A673 (cell line): ENCODE results near the gene CCDC149.

Experiments used
- CTCF ChIP-seq: fragments of 300-800, 200-600 bp; sonication (generic); conservative IDR thresholded peaks from 2 replicates; pipeline ENCODE4 v1.5.1; 2017; ENCODE audit warnings: low read depth, mild to moderate bottlenecking, antibody characterized with exemption, low read length, moderate library complexity, mixed read lengths
- EZH2 ChIP-seq: fragments of 200-600 bp; sonication (generic); IDR thresholded peaks from 2 replicates; pipeline ENCODE4 v1.6.1; 2017; ENCODE audit warnings: borderline replicate concordance, low read depth, mild to moderate bottlenecking, mixed read lengths, antibody characterized with exemption, low read length; ENCODE audit not compliant: poor library complexity, severe bottlenecking

GRCh38 chr4:24892278-24892677, 20.6 kb downstream of the CCDC149 start:
- TF ChIP-seq CTCF (no peak), EZH2 (no peak)
